Activated T-helper 1 cell treated with anti-CD3 and anti-CD28 coated beads, Interleukin-12 subunit alpha, Interleukin-12 subunit beta, Interleukin-2, Interleukin-4 antibody, amounts not matched to agents 30 ng/mL and 10 ng/mL and 1 ng/mL, durations not matched to agents 14 hours and 24 hours and 36 hours (primary cell): ENCODE measurements around the gene ARNT2. TPM values are rescaled to one million over a fixed set of nuclear protein-coding genes. Genes with fewer than 3 reads are reported as not detected.

Experiments used
- DNase-seq: peaks from one replicate; pipeline ENCODE4 v3.0.0; 2021; ENCODE audit warnings: low spot score
- H3K27ac Mint-ChIP-seq: one replicate; pipeline ENCODE4 v1.8.0; 2021; ENCODE audit warnings: mild to moderate bottlenecking, mixed read lengths
- H3K27me3 Mint-ChIP-seq: one replicate; pipeline ENCODE4 v1.8.0; 2022; ENCODE audit warnings: mild to moderate bottlenecking, moderate library complexity, mixed read lengths; ENCODE audit not compliant: insufficient read depth
- H3K36me3 Mint-ChIP-seq: one replicate; pipeline ENCODE4 v1.8.0; 2021; ENCODE audit warnings: low read depth, mixed read lengths
- H3K4me1 Mint-ChIP-seq: one replicate; pipeline ENCODE4 v1.8.0; 2021; ENCODE audit warnings: low read depth, mixed read lengths
- H3K4me3 Mint-ChIP-seq: one replicate; pipeline ENCODE4 v1.8.0; 2021; ENCODE audit warnings: mild to moderate bottlenecking, moderate library complexity, mixed read lengths
- H3K9me3 Mint-ChIP-seq: one replicate; pipeline ENCODE4 v1.8.0; 2021; ENCODE audit warnings: mixed read lengths
- intact Hi-C: fragments of 100-400 bp; cut with micrococcal nuclease; formaldehyde crosslinking; loops from one replicate; pipeline ENCODE4 v1.15.1; 2024
- total RNA-seq: library from RNA; stranded (reverse); gene quantifications from 2 replicates; pipeline ENCODE4 v1.2.3, GENCODE V29; 2022

ARNT2 gene
- total RNA-seq, 1 donor from 2014 or later, result 0.36 TPM

GRCh38 chr15:80554560-80554959 is 150.4 kb downstream of the ARNT2 start:
- Mint-ChIP-seq H3K27me3 (peaks cover 12% of the 10 kb centered on the region), H3K36me3 (no peaks in the 10 kb centered on the region), H3K4me3 (no peak overlapping the region), H3K4me1 (no peaks in the 10 kb centered on the region), H3K27ac (no peak overlapping the region), H3K9me3 (no peaks in the 10 kb centered on the region)
- intact Hi-C loops, result no loop called here
- DNase-seq, result no peak

GRCh38 chr15:80556694-80557367 is 152.6 kb downstream of the ARNT2 start:
- Mint-ChIP-seq H3K36me3 (no peaks in the 10 kb centered on the region), H3K27me3 (peaks cover 14% of the 10 kb centered on the region), H3K4me3 (no peak overlapping the region), H3K27ac (no peak overlapping the region), H3K9me3 (no peaks in the 10 kb centered on the region), H3K4me1 (no peaks in the 10 kb centered on the region)
- no peak for DNase-seq
- intact Hi-C loops, result no loop called here

GRCh38 chr15:80557441-80558234 is 153.5 kb downstream of the ARNT2 start:
- H3K27me3 Mint-ChIP-seq, result peaks cover 12% of the 10 kb centered on the region
- no peak overlapping the region for H3K4me3 Mint-ChIP-seq
- no peaks in the 10 kb centered on the region for H3K36me3 Mint-ChIP-seq
- H3K9me3 Mint-ChIP-seq, result no peaks in the 10 kb centered on the region
- intact Hi-C loops, result no loop called here
- no peaks in the 10 kb centered on the region for H3K4me1 Mint-ChIP-seq
- no peak for DNase-seq
- no peak overlapping the region for H3K27ac Mint-ChIP-seq

- Mint-ChIP-seq H3K4me3 (no peak overlapping the region), H3K27me3 (peaks cover 11% of the 10 kb centered on the region), H3K4me1 (no peaks in the 10 kb centered on the region), H3K36me3 (no peaks in the 10 kb centered on the region), H3K9me3 (no peaks in the 10 kb centered on the region), H3K27ac (no peak overlapping the region)
- no peak for DNase-seq
- intact Hi-C loops, result no loop called here
These were observed 154.6 kb downstream of the ARNT2 start for GRCh38 chr15:80558631-80559319.

- intact Hi-C loops, result no loop called here
- H3K36me3 Mint-ChIP-seq, result no peaks in the 10 kb centered on the region
- DNase-seq, result no peak
- no peaks in the 10 kb centered on the region for H3K9me3 Mint-ChIP-seq
- H3K4me3 Mint-ChIP-seq, result no peak overlapping the region
- no peaks in the 10 kb centered on the region for H3K4me1 Mint-ChIP-seq
- no peak overlapping the region for H3K27ac Mint-ChIP-seq
- peaks cover 10% of the 10 kb centered on the region for H3K27me3 Mint-ChIP-seq
These were observed 155.1 kb downstream of the ARNT2 start for GRCh38 chr15:80559320-80559693.

GRCh38 chr15:80559761-80560160 is 155.6 kb downstream of the ARNT2 start:
- DNase-seq, result no peak

GRCh38 chr15:80560601-80561400 is 156.6 kb downstream of the ARNT2 start:
- Mint-ChIP-seq H3K27me3 (peaks cover 10% of the 10 kb centered on the region), H3K36me3 (no peaks in the 10 kb centered on the region), H3K27ac (no peak overlapping the region), H3K4me1 (no peaks in the 10 kb centered on the region), H3K4me3 (no peak overlapping the region), H3K9me3 (no peaks in the 10 kb centered on the region)
- DNase-seq, result no peak
- intact Hi-C loops, result no loop called here

More at GRCh38 chr15:80559761-80560160, 155.6 kb downstream of the ARNT2 start:
- Mint-ChIP-seq H3K27me3 (peaks cover 10% of the 10 kb centered on the region), H3K9me3 (no peaks in the 10 kb centered on the region), H3K4me1 (no peaks in the 10 kb centered on the region), H3K27ac (no peak overlapping the region), H3K36me3 (no peaks in the 10 kb centered on the region), H3K4me3 (no peak overlapping the region)
- intact Hi-C loops, result no loop called here

GRCh38 chr15:80561500-80561899 is 157.3 kb downstream of the ARNT2 start:
- no peak for DNase-seq
- Mint-ChIP-seq H3K36me3 (no peaks in the 10 kb centered on the region), H3K27ac (no peak overlapping the region), H3K4me1 (no peaks in the 10 kb centered on the region), H3K4me3 (no peak overlapping the region), H3K9me3 (no peaks in the 10 kb centered on the region), H3K27me3 (peaks cover 10% of the 10 kb centered on the region)
- intact Hi-C loops, result no loop called here

GRCh38 chr15:80562033-80562432 is 157.9 kb downstream of the ARNT2 start:
- Mint-ChIP-seq H3K36me3 (no peaks in the 10 kb centered on the region), H3K4me3 (no peak overlapping the region), H3K27me3 (peaks cover 12% of the 10 kb centered on the region), H3K27ac (no peak overlapping the region), H3K9me3 (no peaks in the 10 kb centered on the region), H3K4me1 (no peaks in the 10 kb centered on the region)
- intact Hi-C loops, result no loop called here
- DNase-seq, result no peak

GRCh38 chr15:80562846-80563245 is 158.7 kb downstream of the ARNT2 start:
- DNase-seq, result no peak
- Mint-ChIP-seq H3K4me3 (no peak overlapping the region), H3K27me3 (peaks cover 12% of the 10 kb centered on the region), H3K36me3 (no peaks in the 10 kb centered on the region), H3K27ac (no peak overlapping the region), H3K9me3 (no peaks in the 10 kb centered on the region), H3K4me1 (no peaks in the 10 kb centered on the region)
- intact Hi-C loops, result no loop called here

GRCh38 chr15:80563372-80563997 is 159.3 kb downstream of the ARNT2 start:
- intact Hi-C loops, result no loop called here
- Mint-ChIP-seq H3K27me3 (peaks cover 12% of the 10 kb centered on the region), H3K27ac (no peak overlapping the region), H3K4me3 (no peak overlapping the region), H3K4me1 (no peaks in the 10 kb centered on the region), H3K9me3 (no peaks in the 10 kb centered on the region), H3K36me3 (no peaks in the 10 kb centered on the region)
- DNase-seq, result no peak

GRCh38 chr15:80564056-80564455 is 159.9 kb downstream of the ARNT2 start:
- H3K4me1 Mint-ChIP-seq, result no peaks in the 10 kb centered on the region
- H3K27me3 Mint-ChIP-seq, result peaks cover 12% of the 10 kb centered on the region
- H3K27ac Mint-ChIP-seq, result no peak overlapping the region
- H3K9me3 Mint-ChIP-seq, result no peaks in the 10 kb centered on the region
- H3K4me3 Mint-ChIP-seq, result no peak overlapping the region
- H3K36me3 Mint-ChIP-seq, result no peaks in the 10 kb centered on the region
- intact Hi-C loops, result no loop called here
- no peak for DNase-seq
